ENCODE measurements around the gene MAP3K20. TPM values are rescaled to one million over a fixed set of nuclear protein-coding genes. Genes with fewer than 3 reads are reported as not detected.

MAP3K20 gene
- total and polyA plus RNA-seq, 2 experiments from 2014 or later: 7.6 to 9.6 TPM

DNA sequence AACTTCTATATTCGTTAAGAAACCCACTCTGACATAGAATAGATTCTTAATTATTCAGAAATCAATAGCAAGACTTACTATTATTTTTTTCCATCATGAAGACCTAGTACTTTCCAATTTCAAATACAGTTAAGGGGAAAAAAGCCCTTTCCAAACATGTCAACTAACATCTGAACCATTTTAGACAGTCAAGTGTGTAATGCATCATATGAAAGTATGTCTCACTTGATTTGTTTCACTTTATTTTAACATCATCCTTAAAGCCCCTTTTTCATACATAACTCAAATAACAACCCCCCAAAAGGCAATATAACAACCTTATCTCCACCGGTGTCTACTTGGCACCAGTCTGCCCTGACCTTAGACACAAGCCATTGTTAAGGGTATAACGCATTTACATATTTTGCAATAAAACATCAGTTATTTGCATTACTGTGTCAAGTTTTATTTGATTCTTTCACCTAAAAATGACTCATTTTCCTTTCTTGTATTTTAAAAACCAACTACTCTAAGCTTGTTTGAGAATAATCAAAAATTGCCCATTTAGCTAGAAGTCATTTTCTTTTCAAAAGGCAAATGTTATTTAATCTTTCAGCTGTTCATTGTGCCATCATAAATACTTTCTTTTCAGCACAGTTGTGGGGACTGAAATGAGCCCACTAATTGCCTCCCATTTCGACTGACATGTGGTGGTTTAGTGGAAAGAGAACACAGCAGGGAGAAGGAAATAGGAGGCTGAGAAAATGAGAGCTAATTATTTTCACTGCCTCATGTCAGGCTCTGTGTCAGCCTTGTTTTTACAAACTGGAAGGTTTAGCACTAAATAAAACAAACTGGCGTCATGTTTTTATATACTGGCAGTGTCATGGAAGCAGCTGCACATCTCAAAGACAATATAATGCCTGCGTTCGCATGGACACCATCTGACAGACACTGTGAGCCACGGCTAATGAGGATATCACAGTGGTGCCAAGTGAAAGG is 174.3 kb downstream of the MAP3K20 start (continued):
- TF ChIP-seq, protein P1, sequence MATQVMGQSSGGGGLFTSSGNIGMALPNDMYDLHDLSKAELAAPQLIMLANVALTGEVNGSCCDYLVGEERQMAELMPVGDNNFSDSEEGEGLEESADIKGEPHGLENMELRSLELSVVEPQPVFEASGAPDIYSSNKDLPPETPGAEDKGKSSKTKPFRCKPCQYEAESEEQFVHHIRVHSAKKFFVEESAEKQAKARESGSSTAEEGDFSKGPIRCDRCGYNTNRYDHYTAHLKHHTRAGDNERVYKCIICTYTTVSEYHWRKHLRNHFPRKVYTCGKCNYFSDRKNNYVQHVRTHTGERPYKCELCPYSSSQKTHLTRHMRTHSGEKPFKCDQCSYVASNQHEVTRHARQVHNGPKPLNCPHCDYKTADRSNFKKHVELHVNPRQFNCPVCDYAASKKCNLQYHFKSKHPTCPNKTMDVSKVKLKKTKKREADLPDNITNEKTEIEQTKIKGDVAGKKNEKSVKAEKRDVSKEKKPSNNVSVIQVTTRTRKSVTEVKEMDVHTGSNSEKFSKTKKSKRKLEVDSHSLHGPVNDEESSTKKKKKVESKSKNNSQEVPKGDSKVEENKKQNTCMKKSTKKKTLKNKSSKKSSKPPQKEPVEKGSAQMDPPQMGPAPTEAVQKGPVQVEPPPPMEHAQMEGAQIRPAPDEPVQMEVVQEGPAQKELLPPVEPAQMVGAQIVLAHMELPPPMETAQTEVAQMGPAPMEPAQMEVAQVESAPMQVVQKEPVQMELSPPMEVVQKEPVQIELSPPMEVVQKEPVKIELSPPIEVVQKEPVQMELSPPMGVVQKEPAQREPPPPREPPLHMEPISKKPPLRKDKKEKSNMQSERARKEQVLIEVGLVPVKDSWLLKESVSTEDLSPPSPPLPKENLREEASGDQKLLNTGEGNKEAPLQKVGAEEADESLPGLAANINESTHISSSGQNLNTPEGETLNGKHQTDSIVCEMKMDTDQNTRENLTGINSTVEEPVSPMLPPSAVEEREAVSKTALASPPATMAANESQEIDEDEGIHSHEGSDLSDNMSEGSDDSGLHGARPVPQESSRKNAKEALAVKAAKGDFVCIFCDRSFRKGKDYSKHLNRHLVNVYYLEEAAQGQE (IDR thresholded peaks at IDR 0.05; ENCODE audit: unreplicated experiment): no peak
- no peak for TF ChIP-seq EZH2 (IDR thresholded peaks at IDR 0.05; ENCODE audit: low read depth, unreplicated experiment)
- TF ChIP-seq EZH2phosphoT487 (IDR thresholded peaks at IDR 0.05; ENCODE audit: unreplicated experiment): no peak
- TF ChIP-seq, protein P2, sequence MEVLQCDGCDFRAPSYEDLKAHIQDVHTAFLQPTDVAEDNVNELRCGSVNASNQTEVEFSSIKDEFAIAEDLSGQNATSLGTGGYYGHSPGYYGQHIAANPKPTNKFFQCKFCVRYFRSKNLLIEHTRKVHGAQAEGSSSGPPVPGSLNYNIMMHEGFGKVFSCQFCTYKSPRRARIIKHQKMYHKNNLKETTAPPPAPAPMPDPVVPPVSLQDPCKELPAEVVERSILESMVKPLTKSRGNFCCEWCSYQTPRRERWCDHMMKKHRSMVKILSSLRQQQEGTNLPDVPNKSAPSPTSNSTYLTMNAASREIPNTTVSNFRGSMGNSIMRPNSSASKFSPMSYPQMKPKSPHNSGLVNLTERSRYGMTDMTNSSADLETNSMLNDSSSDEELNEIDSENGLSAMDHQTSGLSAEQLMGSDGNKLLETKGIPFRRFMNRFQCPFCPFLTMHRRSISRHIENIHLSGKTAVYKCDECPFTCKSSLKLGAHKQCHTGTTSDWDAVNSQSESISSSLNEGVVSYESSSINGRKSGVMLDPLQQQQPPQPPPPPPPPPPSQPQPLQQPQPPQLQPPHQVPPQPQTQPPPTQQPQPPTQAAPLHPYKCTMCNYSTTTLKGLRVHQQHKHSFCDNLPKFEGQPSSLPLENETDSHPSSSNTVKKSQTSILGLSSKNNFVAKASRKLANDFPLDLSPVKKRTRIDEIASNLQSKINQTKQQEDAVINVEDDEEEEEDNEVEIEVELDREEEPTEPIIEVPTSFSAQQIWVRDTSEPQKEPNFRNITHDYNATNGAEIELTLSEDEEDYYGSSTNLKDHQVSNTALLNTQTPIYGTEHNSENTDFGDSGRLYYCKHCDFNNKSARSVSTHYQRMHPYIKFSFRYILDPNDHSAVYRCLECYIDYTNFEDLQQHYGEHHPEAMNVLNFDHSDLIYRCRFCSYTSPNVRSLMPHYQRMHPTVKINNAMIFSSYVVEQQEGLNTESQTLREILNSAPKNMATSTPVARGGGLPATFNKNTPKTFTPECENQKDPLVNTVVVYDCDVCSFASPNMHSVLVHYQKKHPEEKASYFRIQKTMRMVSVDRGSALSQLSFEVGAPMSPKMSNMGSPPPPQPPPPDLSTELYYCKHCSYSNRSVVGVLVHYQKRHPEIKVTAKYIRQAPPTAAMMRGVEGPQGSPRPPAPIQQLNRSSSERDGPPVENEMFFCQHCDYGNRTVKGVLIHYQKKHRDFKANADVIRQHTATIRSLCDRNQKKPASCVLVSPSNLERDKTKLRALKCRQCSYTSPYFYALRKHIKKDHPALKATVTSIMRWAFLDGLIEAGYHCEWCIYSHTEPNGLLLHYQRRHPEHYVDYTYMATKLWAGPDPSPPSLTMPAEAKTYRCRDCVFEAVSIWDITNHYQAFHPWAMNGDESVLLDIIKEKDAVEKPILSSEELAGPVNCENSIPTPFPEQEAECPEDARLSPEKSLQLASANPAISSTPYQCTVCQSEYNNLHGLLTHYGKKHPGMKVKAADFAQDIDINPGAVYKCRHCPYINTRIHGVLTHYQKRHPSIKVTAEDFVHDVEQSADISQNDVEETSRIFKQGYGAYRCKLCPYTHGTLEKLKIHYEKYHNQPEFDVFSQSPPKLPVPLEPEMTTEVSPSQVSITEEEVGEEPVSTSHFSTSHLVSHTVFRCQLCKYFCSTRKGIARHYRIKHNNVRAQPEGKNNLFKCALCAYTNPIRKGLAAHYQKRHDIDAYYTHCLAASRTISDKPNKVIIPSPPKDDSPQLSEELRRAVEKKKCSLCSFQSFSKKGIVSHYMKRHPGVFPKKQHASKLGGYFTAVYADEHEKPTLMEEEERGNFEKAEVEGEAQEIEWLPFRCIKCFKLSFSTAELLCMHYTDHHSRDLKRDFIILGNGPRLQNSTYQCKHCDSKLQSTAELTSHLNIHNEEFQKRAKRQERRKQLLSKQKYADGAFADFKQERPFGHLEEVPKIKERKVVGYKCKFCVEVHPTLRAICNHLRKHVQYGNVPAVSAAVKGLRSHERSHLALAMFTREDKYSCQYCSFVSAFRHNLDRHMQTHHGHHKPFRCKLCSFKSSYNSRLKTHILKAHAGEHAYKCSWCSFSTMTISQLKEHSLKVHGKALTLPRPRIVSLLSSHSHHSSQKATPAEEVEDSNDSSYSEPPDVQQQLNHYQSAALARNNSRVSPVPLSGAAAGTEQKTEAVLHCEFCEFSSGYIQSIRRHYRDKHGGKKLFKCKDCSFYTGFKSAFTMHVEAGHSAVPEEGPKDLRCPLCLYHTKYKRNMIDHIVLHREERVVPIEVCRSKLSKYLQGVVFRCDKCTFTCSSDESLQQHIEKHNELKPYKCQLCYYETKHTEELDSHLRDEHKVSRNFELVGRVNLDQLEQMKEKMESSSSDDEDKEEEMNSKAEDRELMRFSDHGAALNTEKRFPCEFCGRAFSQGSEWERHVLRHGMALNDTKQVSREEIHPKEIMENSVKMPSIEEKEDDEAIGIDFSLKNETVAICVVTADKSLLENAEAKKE (CRISPR knock-in tag; IDR thresholded peaks at IDR 0.05): no peak
